ENCODE results near the gene PRSS53.
A peak's percentile ranks its signal among the peaks of the same experiment; 100 is the strongest.
"Not testable (repeated sequence)": the region's sequence is repeated elsewhere in the genome, so short reads cannot be mapped to it uniquely, and the experiment has no call there.

Gene PRSS53

GRCh38 chr16:31107465-31107867, 18.7 kb upstream of the PRSS53 start:
- H3K79me2 ChIP-seq (ENCODE audit: insufficient read depth, low read length): 0 out of 2 replicates have a peak, but pooled peaks cover 7% of the 10 kb centered on the region
- H3F3A ChIP-seq (ENCODE audit: insufficient read depth): 0 out of 2 replicates have a peak, but pooled peaks cover 11% of the 10 kb centered on the region
- no peaks in the 10 kb centered on the region for H3K9me3 ChIP-seq (ENCODE audit: insufficient read depth, low read length)
- peak overlapping the region; percentile 98 for H3K4me2 ChIP-seq (ENCODE audit: low read depth, low read length, poor library complexity, severe bottlenecking)
- H3K4me3 ChIP-seq (ENCODE audit: insufficient read depth, low read length, poor library complexity, severe bottlenecking): peak overlapping the region; percentile 74
- H4K20me1 ChIP-seq (ENCODE audit: low read depth, low read length): no peaks in the 10 kb centered on the region
- H3K27ac ChIP-seq (ENCODE audit: low read depth, low read length): peak overlapping the region; percentile 28
- H3K27me3 ChIP-seq (ENCODE audit: low read length): no peaks in the 10 kb centered on the region
- peak overlapping the region; percentile 74 for H2AFZ ChIP-seq (ENCODE audit: low read depth, low read length, severe bottlenecking)
- TF ChIP-seq EZH2phosphoT487 (conservative IDR thresholded peaks at IDR 0.05; ENCODE audit: low read length): no peak
- TF ChIP-seq, protein P1, sequence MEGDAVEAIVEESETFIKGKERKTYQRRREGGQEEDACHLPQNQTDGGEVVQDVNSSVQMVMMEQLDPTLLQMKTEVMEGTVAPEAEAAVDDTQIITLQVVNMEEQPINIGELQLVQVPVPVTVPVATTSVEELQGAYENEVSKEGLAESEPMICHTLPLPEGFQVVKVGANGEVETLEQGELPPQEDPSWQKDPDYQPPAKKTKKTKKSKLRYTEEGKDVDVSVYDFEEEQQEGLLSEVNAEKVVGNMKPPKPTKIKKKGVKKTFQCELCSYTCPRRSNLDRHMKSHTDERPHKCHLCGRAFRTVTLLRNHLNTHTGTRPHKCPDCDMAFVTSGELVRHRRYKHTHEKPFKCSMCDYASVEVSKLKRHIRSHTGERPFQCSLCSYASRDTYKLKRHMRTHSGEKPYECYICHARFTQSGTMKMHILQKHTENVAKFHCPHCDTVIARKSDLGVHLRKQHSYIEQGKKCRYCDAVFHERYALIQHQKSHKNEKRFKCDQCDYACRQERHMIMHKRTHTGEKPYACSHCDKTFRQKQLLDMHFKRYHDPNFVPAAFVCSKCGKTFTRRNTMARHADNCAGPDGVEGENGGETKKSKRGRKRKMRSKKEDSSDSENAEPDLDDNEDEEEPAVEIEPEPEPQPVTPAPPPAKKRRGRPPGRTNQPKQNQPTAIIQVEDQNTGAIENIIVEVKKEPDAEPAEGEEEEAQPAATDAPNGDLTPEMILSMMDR (IDR thresholded peaks at IDR 0.05; ENCODE audit: insufficient read depth, low read length, poor library complexity, severe bottlenecking): no peak
- peak overlapping the region; percentile 86 for H3K9ac ChIP-seq (ENCODE audit: low read length)
- no peaks in the 10 kb centered on the region for H3K9me2 ChIP-seq (replicated peaks; ENCODE audit: insufficient read depth, low read length)
- no peaks in the 10 kb centered on the region for H3K36me3 ChIP-seq (ENCODE audit: low read length)

DNA sequence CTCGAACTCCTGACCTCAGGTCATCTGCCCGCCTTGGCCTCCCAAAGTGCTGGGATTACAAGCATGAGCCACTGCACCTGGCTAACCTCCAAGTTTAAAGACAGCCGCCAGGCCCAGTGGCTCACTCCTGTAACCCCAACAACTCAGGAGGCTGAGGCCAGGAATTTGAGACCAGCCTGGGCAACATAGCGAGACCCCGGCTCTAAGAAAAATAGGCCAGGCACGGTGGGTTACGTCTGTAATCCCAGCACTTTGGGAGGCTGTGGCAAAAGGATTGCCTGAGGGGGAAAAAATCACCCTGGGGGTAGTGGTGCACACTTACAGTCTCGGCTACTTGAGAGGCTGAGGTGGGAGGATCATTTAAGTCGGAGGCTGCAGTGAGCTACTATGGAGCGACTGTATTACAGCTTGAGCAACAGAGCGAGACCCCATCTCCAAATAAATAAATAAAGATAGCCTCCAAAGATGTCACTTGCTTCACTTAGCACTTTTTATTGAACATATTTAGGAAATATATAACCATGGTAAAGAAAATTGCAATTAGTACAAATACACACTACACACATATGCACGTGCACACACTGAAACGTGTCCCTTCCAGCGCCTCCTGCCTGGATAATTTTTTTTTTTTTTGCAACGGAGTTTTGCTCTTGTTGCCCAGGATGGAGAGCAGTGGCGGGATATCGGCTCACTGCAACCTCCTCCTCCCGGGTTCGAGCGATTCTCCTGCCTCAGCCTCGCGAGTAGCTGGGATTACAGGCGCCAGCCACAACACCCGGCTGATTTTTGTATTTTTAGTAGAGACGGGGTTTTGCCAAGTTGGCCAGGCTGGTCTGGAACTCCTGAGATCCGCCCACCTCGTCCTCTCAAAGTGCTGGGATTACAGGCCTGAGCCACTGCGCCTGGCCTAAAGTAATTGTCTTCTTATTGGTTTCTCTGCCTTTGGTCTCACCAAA, 18.0 kb upstream of the PRSS53 start:
- no peaks in the 10 kb centered on the region for H3K9me3 ChIP-seq (ENCODE audit: insufficient read depth, low read length)
- no peaks in the 10 kb centered on the region for H4K20me1 ChIP-seq (ENCODE audit: low read depth, low read length)
- no peak for TF ChIP-seq EZH2phosphoT487 (conservative IDR thresholded peaks at IDR 0.05; ENCODE audit: low read length)
- TF ChIP-seq, protein P1 (IDR thresholded peaks at IDR 0.05; ENCODE audit: insufficient read depth, low read length, poor library complexity, severe bottlenecking): no peak
- H3K4me3 ChIP-seq (ENCODE audit: insufficient read depth, low read length, poor library complexity, severe bottlenecking): no peak overlapping the region
- 0 out of 2 replicates have a peak, but pooled peaks cover 11% of the 10 kb centered on the region for H3F3A ChIP-seq (ENCODE audit: insufficient read depth)
- H3K79me2 ChIP-seq (ENCODE audit: insufficient read depth, low read length): 0 out of 2 replicates have a peak, but pooled peaks cover 7% of the 10 kb centered on the region
- no peaks in the 10 kb centered on the region for H3K9me2 ChIP-seq (replicated peaks; ENCODE audit: insufficient read depth, low read length)
- no peaks in the 10 kb centered on the region for H3K36me3 ChIP-seq (ENCODE audit: low read length)
- no peak overlapping the region for H2AFZ ChIP-seq (ENCODE audit: low read depth, low read length, severe bottlenecking)
- H3K9ac ChIP-seq (ENCODE audit: low read length): 0 out of 2 replicates have a peak overlapping the region, but pooled peaks have one; percentile 86
- 0 out of 2 replicates have a peak overlapping the region, but pooled peaks have one; percentile 28 for H3K27ac ChIP-seq (ENCODE audit: low read depth, low read length)
- H3K4me2 ChIP-seq (ENCODE audit: low read depth, low read length, poor library complexity, severe bottlenecking): peak overlapping the region; percentile 98
- no peaks in the 10 kb centered on the region for H3K27me3 ChIP-seq (ENCODE audit: low read length)

DNA sequence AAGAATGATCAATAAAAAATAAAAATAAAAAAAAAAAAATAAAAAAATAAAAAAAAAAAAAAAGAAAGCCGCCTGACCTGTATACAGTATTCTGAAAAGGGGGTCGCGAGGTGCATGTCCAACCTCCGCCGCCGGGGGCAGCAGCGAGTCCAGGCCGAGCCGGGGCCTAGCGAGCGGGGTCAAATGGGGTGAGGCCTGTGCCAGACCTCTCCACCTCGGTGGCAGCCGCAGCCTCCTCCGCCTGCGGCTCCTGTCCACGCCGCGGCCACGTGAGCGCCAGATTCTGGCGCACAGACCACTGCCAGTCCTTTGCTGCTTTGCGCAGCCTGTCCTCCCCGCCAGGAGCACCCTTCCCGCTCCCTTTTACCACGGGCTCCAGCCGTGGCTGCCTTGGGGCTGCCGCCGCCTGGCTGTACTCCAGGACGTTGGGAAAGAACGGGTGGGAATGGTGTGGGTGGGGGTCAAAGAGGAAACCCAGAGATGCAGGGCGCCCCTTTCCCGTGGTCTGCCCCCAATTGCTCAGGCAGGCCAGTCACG, 17.0 kb upstream of the PRSS53 start:
- 0 out of 2 replicates have a peak, but pooled peaks cover 11% of the 10 kb centered on the region for H3F3A ChIP-seq (ENCODE audit: insufficient read depth)
- no peaks in the 10 kb centered on the region for H3K27me3 ChIP-seq (ENCODE audit: low read length)
- H3K79me2 ChIP-seq (ENCODE audit: insufficient read depth, low read length): 0 out of 2 replicates have a peak, but pooled peaks cover 7% of the 10 kb centered on the region
- H2AFZ ChIP-seq (ENCODE audit: low read depth, low read length, severe bottlenecking): peak overlapping the region; percentile 89
- H3K9ac ChIP-seq (ENCODE audit: low read length): peak overlapping the region; percentile 35; the same call in 1 of the 2 replicates
- H3K36me3 ChIP-seq (ENCODE audit: low read length): no peaks in the 10 kb centered on the region
- no peaks in the 10 kb centered on the region for H3K9me3 ChIP-seq (ENCODE audit: insufficient read depth, low read length)
- TF ChIP-seq, protein P1 (IDR thresholded peaks at IDR 0.05; ENCODE audit: insufficient read depth, low read length, poor library complexity, severe bottlenecking): peak; percentile 41
- TF ChIP-seq EZH2phosphoT487 (conservative IDR thresholded peaks at IDR 0.05; ENCODE audit: low read length): no peak
- no peaks in the 10 kb centered on the region for H4K20me1 ChIP-seq (ENCODE audit: low read depth, low read length)
- H3K4me3 ChIP-seq (ENCODE audit: insufficient read depth, low read length, poor library complexity, severe bottlenecking): no peak overlapping the region
- peak overlapping the region; percentile 10 for H3K4me2 ChIP-seq (ENCODE audit: low read depth, low read length, poor library complexity, severe bottlenecking)
- H3K9me2 ChIP-seq (replicated peaks; ENCODE audit: insufficient read depth, low read length): no peaks in the 10 kb centered on the region
- no peak overlapping the region for H3K27ac ChIP-seq (ENCODE audit: low read depth, low read length)

DNA sequence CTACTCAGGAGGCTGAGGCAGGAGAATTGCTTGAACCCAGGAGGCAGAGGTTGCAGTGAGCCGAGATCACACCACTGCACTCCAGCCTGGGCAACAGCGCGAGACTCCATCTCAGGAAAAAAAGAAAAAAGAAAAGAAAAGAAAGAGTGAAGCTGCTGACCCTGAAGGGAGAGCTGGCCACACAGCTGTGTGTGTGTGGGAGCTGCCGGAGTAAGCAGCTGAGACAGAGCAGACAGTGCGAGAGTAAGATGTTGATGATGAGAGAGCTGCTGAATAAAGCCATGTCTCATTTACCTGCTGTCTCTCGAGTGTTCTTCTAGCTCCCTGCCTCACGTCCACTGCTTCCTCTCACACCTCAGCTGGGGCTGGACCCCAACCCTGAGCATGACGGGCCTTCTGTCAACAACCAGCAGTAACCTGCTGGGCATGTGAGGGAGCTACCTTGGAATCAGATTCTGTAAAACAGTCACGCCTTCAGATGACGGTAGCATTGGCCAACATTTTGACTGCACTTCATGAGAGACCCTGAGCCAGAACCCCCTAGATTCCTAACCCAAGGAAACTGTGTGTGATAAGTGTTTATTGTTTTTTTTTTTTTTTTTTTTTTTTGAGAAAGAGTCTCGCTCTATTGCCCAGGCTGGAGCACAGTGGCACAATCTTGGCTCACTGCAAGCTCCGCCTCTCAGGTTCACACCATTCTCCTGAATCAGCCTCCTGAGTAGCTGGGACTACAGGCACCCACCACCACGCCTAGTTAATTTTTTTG, 12.3 kb upstream of the PRSS53 start:
- H3K27me3 ChIP-seq (ENCODE audit: low read length); H2AFZ ChIP-seq (ENCODE audit: low read depth, low read length, severe bottlenecking); H3K36me3 ChIP-seq (ENCODE audit: low read length); H3K27ac ChIP-seq (ENCODE audit: low read depth, low read length); H3K79me2 ChIP-seq (ENCODE audit: insufficient read depth, low read length); H3K9ac ChIP-seq (ENCODE audit: low read length); H3K9me2 ChIP-seq (replicated peaks; ENCODE audit: insufficient read depth, low read length); H3K4me3 ChIP-seq (ENCODE audit: insufficient read depth, low read length, poor library complexity, severe bottlenecking); H3F3A ChIP-seq (ENCODE audit: insufficient read depth); H4K20me1 ChIP-seq (ENCODE audit: low read depth, low read length); H3K9me3 ChIP-seq (ENCODE audit: insufficient read depth, low read length); H3K4me2 ChIP-seq (ENCODE audit: low read depth, low read length, poor library complexity, severe bottlenecking): not testable (repeated sequence)
